HG03045 (cell line): ENCODE measurements around the gene GLB1L.

Source experiments
- ATAC-seq: cut with Tn5 transposase; IDR thresholded peaks from one replicate; pipeline ENCODE4 v1.9.1; 2021; ENCODE audit warnings: mild to moderate bottlenecking, moderate library complexity; ENCODE audit not compliant: unreplicated experiment

Gene GLB1L

GRCh38 chr2:219253753-219254589, 8.7 kb upstream of the GLB1L start, which contains the start of gene TUBA4A:
TUBA4A (minus strand) TSS chr2:219253918; CDS start chr2:219253858, 60 bp downstream.
- peak; percentile 59 for ATAC-seq

DNA sequence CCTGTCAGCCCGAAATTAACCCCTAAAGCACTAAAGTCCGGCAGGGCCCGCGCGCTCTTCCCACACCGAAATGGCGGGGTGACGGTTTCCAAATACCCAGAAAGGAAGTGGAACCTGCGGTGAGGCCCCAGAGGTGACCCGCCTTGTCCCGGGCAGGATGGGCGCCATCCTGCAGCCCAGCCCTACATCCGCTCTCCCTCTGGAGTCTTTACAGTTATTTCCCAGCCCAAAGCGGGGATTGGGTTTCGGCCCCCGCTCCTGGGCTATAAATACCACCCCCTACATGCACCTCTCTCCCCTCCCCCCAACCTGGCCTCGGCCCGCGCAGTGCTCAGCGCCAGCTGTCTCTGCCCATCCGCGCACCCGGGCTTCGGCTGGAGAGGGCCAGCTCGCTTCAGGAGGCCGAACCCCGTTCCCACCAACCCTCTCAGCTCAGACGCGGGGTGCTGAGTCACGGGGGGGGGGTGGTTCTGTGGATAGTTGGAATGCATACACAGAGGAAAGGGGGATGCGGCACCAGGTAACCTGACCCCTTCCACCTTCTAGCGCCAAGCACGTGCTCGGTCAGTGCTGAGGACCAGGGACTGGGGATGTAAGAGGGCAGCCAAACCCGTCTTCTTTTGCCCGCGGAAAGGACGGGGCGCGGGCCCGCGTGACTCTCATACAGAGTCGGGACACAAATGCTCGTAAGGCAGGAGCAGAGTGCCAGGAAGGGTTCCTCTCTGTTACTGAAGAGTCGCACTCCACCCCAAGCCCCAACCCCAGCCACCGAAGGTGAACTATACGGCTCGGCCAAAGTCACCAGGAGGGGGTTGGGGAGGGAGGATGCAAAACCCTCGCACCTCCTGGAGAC, 7.9 kb upstream of the GLB1L start, which contains the start of gene TUBA4B:
TUBA4B (plus strand) TSS at position 344 of the 853 bp plus-strand sequence; CDS start at position 509, 165 bp downstream.
- no peak for ATAC-seq

DNA sequence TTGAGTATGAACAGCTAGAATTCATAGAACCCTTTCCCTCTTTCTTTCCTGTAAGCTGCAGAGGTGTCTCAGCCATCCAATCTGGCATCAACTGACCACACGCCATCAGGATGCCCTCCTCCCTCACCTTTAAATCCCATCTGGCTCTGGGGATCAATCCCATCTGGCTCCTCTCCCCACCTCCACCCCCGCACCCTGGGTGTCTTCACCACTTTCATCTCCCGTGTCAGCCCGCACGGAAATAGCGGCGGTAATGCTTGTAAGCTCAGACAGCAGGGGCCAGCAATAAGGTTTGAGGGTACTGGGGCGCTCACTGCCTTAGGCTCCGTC, 7.3 kb upstream of the GLB1L start:
- ATAC-seq, result no peak

- ATAC-seq, result no peak
Observed at GRCh38 chr2:219252084-219252483, 6.8 kb upstream of the GLB1L start.

DNA sequence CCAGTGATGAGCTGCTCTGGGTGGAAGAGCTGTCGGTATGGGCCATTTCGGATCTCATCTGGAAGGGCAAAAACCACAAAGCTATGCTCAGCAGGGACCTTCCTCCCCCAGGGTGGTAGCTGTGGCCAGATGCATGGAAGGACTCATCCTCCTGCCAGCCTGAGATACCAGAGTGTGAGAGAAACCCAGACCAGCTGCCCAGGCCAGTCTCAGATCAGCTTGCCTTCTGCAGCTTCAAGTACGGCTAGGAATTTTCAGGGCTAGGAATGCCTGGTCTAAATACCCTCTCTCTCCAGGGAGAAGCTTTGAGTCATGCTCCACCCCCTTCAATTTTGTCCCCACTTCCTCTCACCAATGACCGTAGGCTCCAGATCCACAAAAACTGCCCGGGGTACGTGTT, 6.4 kb upstream of the GLB1L start:
- no peak for ATAC-seq

DNA sequence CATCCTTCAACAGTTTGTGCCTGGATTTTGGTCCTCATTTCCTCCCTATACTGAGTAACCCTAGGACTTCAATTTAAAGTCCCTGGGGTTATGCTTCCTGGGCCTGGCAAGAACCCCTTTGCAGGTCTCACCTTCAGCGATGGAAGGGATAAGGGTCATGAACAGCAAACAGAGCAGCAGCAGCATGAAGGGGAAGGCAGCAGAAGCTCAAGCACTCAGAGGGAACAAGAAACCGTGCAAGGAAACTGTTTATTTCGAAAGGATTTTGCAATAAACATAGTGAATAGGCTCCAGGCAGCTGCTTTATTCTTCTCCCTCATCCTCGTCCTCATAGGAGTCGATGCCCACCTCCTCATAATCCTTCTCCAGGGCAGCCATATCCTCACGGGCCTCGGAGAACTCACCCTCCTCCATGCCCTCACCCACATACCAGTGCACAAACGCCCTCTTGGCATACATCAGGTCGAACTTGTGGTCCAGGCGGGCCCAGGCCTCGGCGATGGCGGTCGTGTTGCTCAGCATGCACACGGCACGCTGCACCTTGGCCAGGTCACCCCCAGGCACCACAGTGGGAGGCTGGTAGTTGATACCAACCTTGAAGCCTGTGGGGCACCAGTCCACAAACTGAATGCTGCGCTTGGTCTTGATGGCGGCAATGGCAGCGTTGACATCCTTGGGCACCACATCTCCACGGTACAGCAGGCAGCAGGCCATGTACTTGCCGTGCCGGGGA, 5.0 kb upstream of the GLB1L start:
- ATAC-seq, result no peak

GRCh38 chr2:219249203-219249980, 4.1 kb upstream of the GLB1L start:
- peak; percentile 29 for ATAC-seq

DNA sequence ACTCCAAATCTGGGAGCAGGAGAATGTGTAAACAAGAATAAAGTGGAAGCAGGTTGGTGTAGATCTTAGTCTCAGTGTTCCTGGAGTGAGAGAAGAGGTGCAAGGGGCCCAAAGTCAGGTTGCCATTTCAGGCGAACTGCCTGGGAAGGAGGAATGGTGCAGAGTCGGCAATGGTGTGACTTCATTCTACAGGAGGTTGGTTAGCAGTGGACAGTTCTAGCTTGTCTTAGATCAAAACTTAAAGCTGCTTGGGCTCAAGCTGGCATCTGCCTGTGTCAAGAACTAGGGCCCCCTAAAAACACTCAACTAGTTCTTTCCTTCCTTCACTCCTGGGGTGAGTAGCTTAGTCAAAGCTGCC, 3.6 kb upstream of the GLB1L start:
- no peak for ATAC-seq

DNA sequence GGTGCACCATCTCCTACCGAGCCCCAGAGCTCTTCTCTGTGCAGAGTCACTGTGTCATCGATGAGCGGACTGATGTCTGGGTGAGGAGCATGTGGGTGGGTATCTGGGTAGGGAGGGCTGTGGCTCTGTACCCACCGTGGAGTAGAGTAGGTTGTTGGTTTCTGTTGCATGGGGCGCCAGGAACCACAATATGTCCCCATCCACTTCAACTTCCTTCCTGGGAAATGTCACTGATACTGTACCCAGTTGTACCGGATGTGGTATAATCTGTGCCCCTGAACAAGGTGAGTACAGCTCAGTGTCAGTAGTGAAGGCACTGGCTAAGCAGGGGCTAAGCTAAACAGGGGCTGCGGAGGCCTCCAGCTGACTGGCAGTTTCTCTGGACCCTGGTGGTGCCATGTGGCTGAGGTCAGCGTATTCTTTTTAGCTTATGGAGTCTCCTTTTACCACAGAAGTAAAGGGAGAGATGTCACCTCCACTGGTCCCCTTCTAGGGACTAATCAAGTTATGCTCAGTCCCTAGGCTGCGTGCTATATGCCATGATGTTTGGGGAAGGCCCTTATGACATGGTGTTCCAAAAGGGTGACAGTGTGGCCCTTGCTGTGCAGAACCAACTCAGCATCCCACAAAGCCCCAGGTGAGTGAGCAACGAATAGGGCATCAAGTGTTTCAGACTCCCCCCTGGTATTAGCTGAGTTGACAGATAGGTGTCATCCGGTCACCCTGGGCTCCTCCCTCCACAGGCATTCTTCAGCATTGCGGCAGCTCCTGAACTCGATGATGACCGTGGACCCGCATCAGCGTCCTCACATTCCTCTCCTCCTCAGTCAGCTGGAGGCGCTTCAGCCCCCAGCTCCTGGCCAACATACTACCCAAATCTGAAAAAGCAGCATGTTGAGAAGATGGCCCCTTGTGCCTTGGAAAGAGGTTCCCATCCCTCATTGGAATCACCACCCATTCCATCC, 2.7 kb upstream of the GLB1L start:
- ATAC-seq, result no peak

DNA sequence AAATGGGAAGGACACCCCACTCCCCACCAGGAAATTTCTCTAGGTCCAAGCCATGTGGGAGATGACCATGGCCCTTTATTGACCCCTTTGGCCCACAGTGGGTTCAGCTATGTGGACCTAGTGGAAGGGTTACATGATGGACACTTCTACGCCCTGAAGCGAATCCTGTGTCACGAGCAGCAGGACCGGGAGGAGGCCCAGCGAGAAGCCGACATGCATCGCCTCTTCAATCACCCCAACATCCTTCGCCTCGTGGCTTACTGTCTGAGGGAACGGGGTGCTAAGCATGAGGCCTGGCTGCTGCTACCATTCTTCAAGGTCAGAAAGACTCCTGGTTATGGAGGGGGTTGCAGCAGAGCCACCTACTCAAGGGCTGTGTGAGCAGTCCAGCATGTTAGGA, 1.3 kb upstream of the GLB1L start:
- ATAC-seq, result no peak

- no peak for ATAC-seq
Observed at GRCh38 chr2:219245899-219246230, 621 bp upstream of the GLB1L start.

- no peak for ATAC-seq
Observed at GRCh38 chr2:219244789-219245147, 476 bp downstream of the GLB1L start.

DNA sequence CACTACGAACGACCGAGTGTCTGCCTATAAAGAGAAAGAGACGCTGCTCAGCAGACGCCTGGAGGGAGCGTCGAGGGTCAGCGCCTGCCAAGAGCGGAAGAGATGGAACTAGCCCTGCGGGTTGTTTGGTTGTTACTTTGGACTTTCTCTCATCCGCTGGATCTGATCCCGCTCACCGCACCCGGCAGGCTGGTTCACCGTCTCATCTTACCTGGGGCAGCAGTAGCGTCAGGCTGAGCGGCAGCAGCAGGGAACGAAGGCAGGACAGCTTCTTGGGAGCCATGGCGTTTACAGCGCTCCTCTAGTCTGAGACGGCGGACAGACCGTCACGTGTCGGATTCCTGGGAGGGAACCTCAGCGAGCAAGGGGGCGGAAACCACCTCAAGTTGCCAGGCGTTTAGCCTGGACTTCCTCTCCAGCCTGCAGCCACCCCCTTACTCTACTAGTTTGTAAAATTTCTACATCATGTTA, 1.9 kb downstream of the GLB1L start:
- no peak for ATAC-seq

- no peak for ATAC-seq
Observed at GRCh38 chr2:219234331-219234730, 10.9 kb downstream of the GLB1L start.

DNA sequence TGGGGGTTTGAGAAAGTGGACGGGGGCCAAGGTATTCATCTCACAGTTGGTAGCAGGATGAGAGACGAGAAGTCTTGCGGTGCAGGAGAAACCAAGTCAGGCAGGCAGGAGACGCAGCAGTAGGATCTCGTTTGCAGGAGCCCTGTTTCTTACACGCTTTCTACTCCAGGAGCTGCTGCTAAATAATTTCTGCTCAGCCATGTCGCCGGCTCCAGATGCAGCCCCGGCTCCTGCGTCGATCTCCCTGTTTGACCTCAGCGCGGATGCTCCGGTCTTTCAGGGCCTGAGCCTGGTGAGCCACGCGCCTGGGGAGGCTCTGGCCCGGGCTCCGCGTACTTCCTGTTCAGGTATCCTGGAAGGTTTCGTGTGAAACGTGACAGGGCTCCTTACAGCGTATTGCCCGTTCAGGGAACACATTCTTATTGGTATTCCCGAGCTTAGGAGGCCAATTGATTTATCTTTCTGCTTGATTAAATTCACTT, 15.1 kb downstream of the GLB1L start:
- no peak for ATAC-seq

- ATAC-seq, result peak; percentile 96
Observed at GRCh38 chr2:219229305-219230058, 15.8 kb downstream of the GLB1L start, which contains the start of the genes ANKZF1 and ATG9A. ANKZF1 (plus strand) TSS chr2:219229806; CDS start chr2:219230258, 452 bp downstream. ATG9A (minus strand) TSS chr2:219229636; CDS start chr2:219228024, 1,612 bp downstream.

DNA sequence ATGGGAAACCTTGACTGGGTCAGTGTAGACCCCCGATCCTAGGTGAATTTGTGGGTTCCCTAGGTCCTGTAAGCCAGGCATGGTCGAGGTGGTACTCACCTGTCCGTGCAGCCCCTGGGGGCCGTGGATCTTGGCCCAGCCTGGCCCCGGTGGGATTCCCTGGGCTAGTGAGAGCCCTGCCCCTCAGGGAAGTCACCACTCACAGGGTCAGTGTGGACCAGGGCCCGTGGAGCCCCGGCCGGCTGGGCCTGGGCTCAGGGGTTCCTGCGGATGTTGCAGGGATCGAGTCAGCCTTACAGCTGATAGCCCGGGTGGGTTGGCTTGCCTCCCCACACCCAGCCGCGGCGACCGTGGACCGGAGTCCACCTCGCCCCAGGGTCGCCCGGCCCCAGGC, 16.3 kb downstream of the GLB1L start:
- no peak for ATAC-seq
